K562 (cell line): ENCODE data around the gene CYP17A1. TPM values are rescaled to one million over a fixed set of nuclear protein-coding genes. Genes with fewer than 3 reads are reported as not detected.

Source experiments
- BRCA1 ChIP-seq, 2 experiments: fragments of 450-650 bp in 1 of 2; sonication (generic) in 1 of 2; formaldehyde crosslinking in 1 of 2; IDR thresholded peaks; 2 replicates each; pipeline versions ENCODE4 v1.5.0 to v1.6.1; 2017 to 2020; ENCODE audit warnings: mild to moderate bottlenecking in 1 of 2, missing genetic modification reagents in 1 of 2
- CBFA2T2 ChIP-seq: fragments of 450-650 bp; conservative IDR thresholded peaks from 2 replicates; pipeline ENCODE4 v1.6.1; 2017; ENCODE audit warnings: mild to moderate bottlenecking
- FOSL1 ChIP-seq: fragments of 200-800 bp; sonication (Bioruptor generic); conservative IDR thresholded peaks from 2 replicates; pipeline ENCODE4 v1.6.1; 2016; ENCODE audit warnings: missing genetic modification characterization, missing compliant biosample characterization
- FOXM1 ChIP-seq, 2 experiments: fragments of 450-650 bp in 1 of 2; sonication (generic) in 1 of 2; formaldehyde crosslinking in 1 of 2; IDR thresholded peaks; 2 replicates each; pipeline versions ENCODE4 v1.6.1 to v1.9.0; 2017 to 2022; ENCODE audit warnings: low read depth in 2 of 2, mild to moderate bottlenecking in 2 of 2, missing genetic modification reagents in 1 of 2, moderate library complexity in 1 of 2
- HDAC2 ChIP-seq: fragments of 450-650 bp; IDR thresholded peaks from 2 replicates; pipeline ENCODE4 v1.6.1; 2016; ENCODE audit warnings: mild to moderate bottlenecking
- KDM2B ChIP-seq: fragments of 250-450 bp; sonication (Bioruptor Pico); IDR thresholded peaks from 2 replicates; pipeline ENCODE4 v1.8.0; 2021; ENCODE audit warnings: mild to moderate bottlenecking, moderate library complexity
- KLF1 ChIP-seq: fragments of 450-650 bp; IDR thresholded peaks from 2 replicates; pipeline ENCODE4 v1.6.1; 2016; ENCODE audit warnings: missing genetic modification characterization, missing compliant biosample characterization
- MAFG ChIP-seq: fragments of 450-650 bp; conservative IDR thresholded peaks from 2 replicates; pipeline ENCODE4 v1.6.1; 2016; ENCODE audit warnings: missing genetic modification characterization, missing compliant biosample characterization
- MAZ ChIP-seq, 2 experiments: fragments of 450-650 bp in 1 of 2; sonication (generic) in 1 of 2; formaldehyde crosslinking; IDR thresholded peaks in 1 of 2; conservative IDR thresholded peaks in 1 of 2; 2 replicates each; pipeline versions ENCODE4 v1.4.0 to v1.5.0; 2020; ENCODE audit warnings: mild to moderate bottlenecking in 1 of 2, missing genetic modification reagents in 1 of 2
- NCOR1 ChIP-seq: fragments of 450-650 bp; IDR thresholded peaks from 2 replicates; pipeline ENCODE4 v1.6.1; 2016; ENCODE audit warnings: mild to moderate bottlenecking, moderate library complexity
- NFE2 ChIP-seq: IDR thresholded peaks from 2 replicates; pipeline ENCODE4 v1.6.1; 2014; ENCODE audit warnings: antibody characterized with exemption, low read depth
- NFE2L1 ChIP-seq: fragments of 450-650 bp; IDR thresholded peaks from 2 replicates; pipeline ENCODE4 v1.6.1; 2016; ENCODE audit warnings: missing genetic modification characterization, low read depth, mild to moderate bottlenecking, missing compliant biosample characterization, moderate library complexity, borderline replicate concordance
- NFIC ChIP-seq: fragments of 450-650 bp; IDR thresholded peaks from 2 replicates; pipeline ENCODE4 v1.6.1; 2017; ENCODE audit warnings: mild to moderate bottlenecking, inconsistent platforms
- NR3C1 ChIP-seq: sonication (generic); formaldehyde crosslinking; IDR thresholded peaks from 2 replicates; pipeline ENCODE4 v1.8.1; 2022; ENCODE audit warnings: missing genetic modification reagents
- PTRF ChIP-seq: fragments of 450-650 bp; IDR thresholded peaks from 2 replicates; pipeline ENCODE4 v1.6.1; 2016; ENCODE audit warnings: mild to moderate bottlenecking, missing genetic modification characterization, missing compliant biosample characterization
- SETDB1 ChIP-seq: IDR thresholded peaks from one replicate; pipeline ENCODE4 v1.6.1; 2012; ENCODE audit warnings: low read length, control low read depth, inconsistent platforms
- SREBF2 ChIP-seq: sonication (generic); formaldehyde crosslinking; IDR thresholded peaks from 2 replicates; pipeline ENCODE4 v1.4.0; 2020; ENCODE audit warnings: mild to moderate bottlenecking, missing genetic modification reagents
- SRF ChIP-seq, 2 experiments: fragments of 250-450, 450-650 bp in 1 of 2; sonication (Bioruptor Pico) in 1 of 2; sonication (generic) in 1 of 2; formaldehyde crosslinking; IDR thresholded peaks; 2 replicates each; pipeline versions ENCODE4 v1.5.0 to v1.5.1; 2020 to 2022; ENCODE audit warnings: mild to moderate bottlenecking in 1 of 2, missing genetic modification reagents in 1 of 2
- TAL1 ChIP-seq: fragments of 450-650 bp; IDR thresholded peaks from 2 replicates; pipeline ENCODE4 v1.6.1; 2016; ENCODE audit warnings: mild to moderate bottlenecking
- TEAD4 ChIP-seq, 2 experiments: sonication (generic) in 1 of 2; formaldehyde crosslinking in 1 of 2; IDR thresholded peaks; 2 replicates each; pipeline versions ENCODE4 v1.6.1 to v1.8.0; 2012 to 2022; ENCODE audit warnings: borderline replicate concordance in 1 of 2, inconsistent platforms in 1 of 2, low read length in 1 of 2, mild to moderate bottlenecking in 1 of 2, missing genetic modification reagents in 1 of 2
- ZFP36 ChIP-seq: fragments of 150-350 bp; IDR thresholded peaks from 2 replicates; pipeline ENCODE4 v1.6.1; 2018; ENCODE audit warnings: low read length, low read depth; ENCODE audit not compliant: partially characterized antibody
- ZNF347 ChIP-seq: fragments of 450-650 bp; formaldehyde crosslinking; IDR thresholded peaks from 2 replicates; pipeline ENCODE4 v1.4.0; 2020; ENCODE audit warnings: low read depth, mild to moderate bottlenecking, moderate library complexity
- ZSCAN29 ChIP-seq: fragments of 450-650 bp; IDR thresholded peaks from 2 replicates; pipeline ENCODE4 v1.6.1; 2017
- polyA plus RNA-seq, 8 experiments: library from polyadenylated mRNA; depleted of rRNA in 4 of 8; stranded (reverse) in 5 of 8; unstranded in 3 of 8; fragments of >200 nt; fragmentation: Nextera tagmentation in 2 of 8; fragmentation: Illumina TruSeq in 1 of 8; extraction: Ambion mirVana in 2 of 8; extraction: Trizol in 1 of 8; gene quantifications; 2 replicates each; pipeline versions ENCODE4 v1.2.1 to v1.2.3, GENCODE V29; 2011 to 2014; ENCODE audit warnings: inconsistent platforms in 1 of 8, missing spikeins in 1 of 8
- total RNA-seq, 7 experiments: library from RNA; depleted of rRNA in 6 of 7; stranded (reverse); fragments of >200 nt in 6 of 7; fragmentation: Illumina TruSeq in 2 of 7; extraction: Trizol in 2 of 7; gene quantifications; 2 replicates each; pipeline versions ENCODE4 v1.2.1 to v1.2.3, GENCODE V29; 2011 to 2021; ENCODE audit warnings: low replicate concordance in 1 of 7
- TF ChIP-seq, protein P1 (sequence below): fragments of 250-450 bp; sonication (Bioruptor Pico); IDR thresholded peaks from 2 replicates; pipeline ENCODE4 v1.5.0; 2021
- TF ChIP-seq, protein P2 (sequence below), 2 experiments: fragments of 250-450 bp in 1 of 2; fragments of 450-650 bp in 1 of 2; sonication (Bioruptor Pico) in 1 of 2; IDR thresholded peaks; 2 replicates each; pipeline versions ENCODE4 v1.6.1 to v1.8.0; 2016 to 2021; ENCODE audit warnings: mild to moderate bottlenecking in 2 of 2, moderate library complexity in 2 of 2, missing compliant biosample characterization in 1 of 2, missing genetic modification characterization in 1 of 2
- TF ChIP-seq, protein P3 (sequence below): fragments of 250-450 bp; sonication (Bioruptor Pico); IDR thresholded peaks from 2 replicates; pipeline ENCODE4 v1.6.1; 2021; ENCODE audit warnings: mild to moderate bottlenecking

The CYP17A1 gene
- total and polyA plus RNA-seq, 9 of the 15 experiments (the other 6 are each of a cell fraction or from before 2014, with no cell fraction given), result 2.3 TPM; not detected in 8

DNA sequence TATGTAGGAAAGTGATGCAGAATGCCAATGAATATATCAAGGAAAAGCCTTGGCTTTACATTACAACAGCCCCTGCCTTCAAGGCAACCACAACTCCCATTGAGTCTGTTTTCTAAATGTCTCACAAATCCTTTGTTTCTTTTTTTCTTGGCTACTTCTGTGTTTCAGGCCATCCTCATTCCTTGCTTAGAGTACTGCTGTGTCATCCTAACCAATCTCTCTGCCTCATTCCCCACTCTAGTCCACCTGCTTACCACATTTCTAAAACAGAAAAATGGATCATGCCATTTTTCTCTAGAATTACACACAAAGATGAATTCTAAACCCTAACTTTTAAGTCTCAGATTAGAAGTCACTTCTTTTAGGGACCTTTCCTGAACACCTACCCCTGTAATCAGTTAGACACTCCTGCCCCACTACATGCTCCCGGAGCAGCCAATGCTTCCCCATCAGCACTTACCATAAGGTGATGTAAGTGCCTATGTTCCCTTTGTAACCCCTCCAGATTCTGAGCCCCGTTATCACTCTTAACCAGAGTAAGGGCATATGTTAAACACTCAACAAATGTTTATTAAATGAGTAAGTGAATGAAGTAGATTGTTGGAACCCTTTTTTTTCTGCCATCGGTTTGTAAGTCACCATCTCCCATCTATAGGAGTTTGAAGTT is 19.7 kb upstream of the CYP17A1 start (continued):
- TF ChIP-seq ZSCAN29, result no peak
- 0 out of 2 replicates have a peak, but pooled peaks have one; percentile 17 for TF ChIP-seq NFE2L1 (tag)
- no peak for TF ChIP-seq NR3C1 (CRISPR knock-in tag)
- TF ChIP-seq PTRF (tag), result no peak
- TF ChIP-seq TAL1, result peak; percentile 35; the same call in 1 of the 2 replicates
- no peak for TF ChIP-seq SETDB1
- TF ChIP-seq SREBF2 (CRISPR knock-in tag), result no peak
- no peak for TF ChIP-seq FOXM1 (IDR thresholded peaks at IDR 0.05; ENCODE audit: low read depth)
- no peak for TF ChIP-seq FOXM1 (CRISPR knock-in tag; IDR thresholded peaks at IDR 0.05; ENCODE audit: low read depth)
- TF ChIP-seq FOSL1, result no peak
- no peak for TF ChIP-seq MAZ (CRISPR knock-in tag; conservative IDR thresholded peaks at IDR 0.05 in 1 of 2, IDR thresholded peaks at IDR 0.05 in 1 of 2)
- TF ChIP-seq BRCA1 (IDR thresholded peaks at IDR 0.05), result no peak
- TF ChIP-seq BRCA1 (CRISPR knock-in tag; IDR thresholded peaks at IDR 0.05), result no peak
- peak; percentile 53 for TF ChIP-seq CBFA2T2
- peak; percentile 69 for TF ChIP-seq MAFG (tag)
- TF ChIP-seq KDM2B (CRISPR knock-in tag), result no peak
- TF ChIP-seq, protein P1, sequence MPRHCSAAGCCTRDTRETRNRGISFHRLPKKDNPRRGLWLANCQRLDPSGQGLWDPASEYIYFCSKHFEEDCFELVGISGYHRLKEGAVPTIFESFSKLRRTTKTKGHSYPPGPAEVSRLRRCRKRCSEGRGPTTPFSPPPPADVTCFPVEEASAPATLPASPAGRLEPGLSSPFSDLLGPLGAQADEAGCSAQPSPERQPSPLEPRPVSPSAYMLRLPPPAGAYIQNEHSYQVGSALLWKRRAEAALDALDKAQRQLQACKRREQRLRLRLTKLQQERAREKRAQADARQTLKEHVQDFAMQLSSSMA, result no peak
- TF ChIP-seq, protein P2, sequence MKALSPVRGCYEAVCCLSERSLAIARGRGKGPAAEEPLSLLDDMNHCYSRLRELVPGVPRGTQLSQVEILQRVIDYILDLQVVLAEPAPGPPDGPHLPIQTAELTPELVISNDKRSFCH (CRISPR knock-in tag; IDR thresholded peaks at IDR 0.05), result no peak
- TF ChIP-seq, protein P2 (tag; IDR thresholded peaks at IDR 0.05), result no peak
- TF ChIP-seq NFE2, result peak; percentile 83
- TF ChIP-seq SRF (CRISPR knock-in tag; IDR thresholded peaks at IDR 0.05), result no peak
- no peak for TF ChIP-seq HDAC2
- TF ChIP-seq NCOR1, result no peak
- TF ChIP-seq TEAD4 (IDR thresholded peaks at IDR 0.05; ENCODE audit: low read length), result peak; percentile 35; the same call in 1 of the 2 replicates
- TF ChIP-seq TEAD4 (CRISPR knock-in tag; IDR thresholded peaks at IDR 0.05; ENCODE audit: borderline replicate concordance), result no peak
- TF ChIP-seq NFIC, result no peak
- no peak for TF ChIP-seq KLF1 (tag)
- no peak for TF ChIP-seq ZNF347 (CRISPR knock-in tag)
- no peak for TF ChIP-seq ZFP36
- TF ChIP-seq, protein P3, sequence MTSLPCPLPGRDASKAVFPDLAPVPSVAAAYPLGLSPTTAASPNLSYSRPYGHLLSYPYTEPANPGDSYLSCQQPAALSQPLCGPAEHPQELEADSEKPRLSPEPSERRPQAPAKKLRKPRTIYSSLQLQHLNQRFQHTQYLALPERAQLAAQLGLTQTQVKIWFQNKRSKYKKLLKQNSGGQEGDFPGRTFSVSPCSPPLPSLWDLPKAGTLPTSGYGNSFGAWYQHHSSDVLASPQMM, result no peak
